Mucosa of stomach (tissue), 1 donor: ENCODE data around the gene TLE4.
A peak's percentile ranks its signal among the peaks of the same experiment; 100 is the strongest.

Experiments used
- H3K27me3 ChIP-seq: one replicate; pipeline ENCODE4 v1.7.0; 2013; ENCODE audit warnings: mild to moderate bottlenecking, low read length; ENCODE audit not compliant: control insufficient read depth, insufficient read depth
- H3K36me3 ChIP-seq: one replicate; pipeline ENCODE4 v1.7.0; 2013; ENCODE audit warnings: low read length; ENCODE audit not compliant: control insufficient read depth, insufficient read depth
- H3K4me1 ChIP-seq: one replicate; pipeline ENCODE4 v1.7.0; 2013; ENCODE audit warnings: mild to moderate bottlenecking, low read length; ENCODE audit not compliant: control insufficient read depth, insufficient read depth
- H3K4me3 ChIP-seq: one replicate; pipeline ENCODE4 v1.7.0; 2013; ENCODE audit warnings: low read length
- H3K9ac ChIP-seq: one replicate; pipeline ENCODE4 v1.7.0; 2013; ENCODE audit warnings: mild to moderate bottlenecking, low read length, moderate library complexity
- H3K9me3 ChIP-seq: one replicate; pipeline ENCODE4 v1.7.0; 2013; ENCODE audit warnings: mild to moderate bottlenecking, low read length, moderate library complexity; ENCODE audit not compliant: control insufficient read depth
- donor health status: Pancreatic carcinoma.

TLE4 gene

GRCh38 chr9:79559495-79560181 is 12.1 kb upstream of the TLE4 start:
- H3K9me3 ChIP-seq = no peaks in the 10 kb centered on the region
- peaks cover 22% of the 10 kb centered on the region for H3K27me3 ChIP-seq
- H3K9ac ChIP-seq = no peak overlapping the region
- no peaks in the 10 kb centered on the region for H3K36me3 ChIP-seq
- no peak overlapping the region for H3K4me3 ChIP-seq
- H3K4me1 ChIP-seq = peaks cover 4% of the 10 kb centered on the region

GRCh38 chr9:79562749-79563386 is 8.9 kb upstream of the TLE4 start:
- Histone ChIP-seq H3K27me3 (peaks cover 32% of the 10 kb centered on the region), H3K4me3 (no peak overlapping the region), H3K9ac (no peak overlapping the region), H3K9me3 (peaks cover 5% of the 10 kb centered on the region), H3K36me3 (no peaks in the 10 kb centered on the region), H3K4me1 (peaks cover 4% of the 10 kb centered on the region)

GRCh38 chr9:79564105-79564504 is 7.7 kb upstream of the TLE4 start:
- H3K36me3 ChIP-seq = no peaks in the 10 kb centered on the region
- H3K27me3 ChIP-seq = peaks cover 32% of the 10 kb centered on the region
- H3K4me3 ChIP-seq = no peak overlapping the region
- no peak overlapping the region for H3K9ac ChIP-seq
- H3K9me3 ChIP-seq = peaks cover 5% of the 10 kb centered on the region
- H3K4me1 ChIP-seq = peaks cover 4% of the 10 kb centered on the region

DNA sequence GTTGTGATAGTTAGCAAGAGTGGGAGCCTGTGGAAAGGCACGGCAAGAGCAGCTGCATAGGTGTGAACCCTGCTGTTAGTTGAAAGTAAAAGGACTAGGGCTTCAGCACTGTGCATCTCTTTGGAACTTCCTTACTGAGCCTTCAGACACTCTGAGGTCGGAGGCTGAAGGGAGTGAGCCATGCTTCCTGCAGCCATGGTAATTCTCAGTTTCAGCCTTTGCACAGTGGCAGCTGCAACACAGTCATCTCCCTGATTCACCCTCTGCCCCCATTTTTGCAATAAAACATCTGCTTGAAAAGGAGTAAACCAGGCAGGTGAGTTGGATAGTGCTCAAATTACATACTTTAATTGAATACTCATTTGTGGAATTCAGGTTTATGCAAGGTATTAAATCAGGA is 6.5 kb upstream of the TLE4 start:
- no peak overlapping the region for H3K4me3 ChIP-seq
- H3K9ac ChIP-seq = no peak overlapping the region
- peaks cover 3% of the 10 kb centered on the region for H3K4me1 ChIP-seq

GRCh38 chr9:79567671-79568098 is 4.1 kb upstream of the TLE4 start:
- Histone ChIP-seq H3K36me3 (no peaks in the 10 kb centered on the region), H3K4me1 (peaks cover 6% of the 10 kb centered on the region), H3K9me3 (peaks cover 5% of the 10 kb centered on the region), H3K27me3 (peaks cover 39% of the 10 kb centered on the region), H3K9ac (no peak overlapping the region), H3K4me3 (no peak overlapping the region)

More for the DNA sequence above, 6.5 kb upstream of the TLE4 start:
- no peaks in the 10 kb centered on the region for H3K36me3 ChIP-seq
- H3K9me3 ChIP-seq = peaks cover 5% of the 10 kb centered on the region
- H3K27me3 ChIP-seq = peaks cover 38% of the 10 kb centered on the region

DNA sequence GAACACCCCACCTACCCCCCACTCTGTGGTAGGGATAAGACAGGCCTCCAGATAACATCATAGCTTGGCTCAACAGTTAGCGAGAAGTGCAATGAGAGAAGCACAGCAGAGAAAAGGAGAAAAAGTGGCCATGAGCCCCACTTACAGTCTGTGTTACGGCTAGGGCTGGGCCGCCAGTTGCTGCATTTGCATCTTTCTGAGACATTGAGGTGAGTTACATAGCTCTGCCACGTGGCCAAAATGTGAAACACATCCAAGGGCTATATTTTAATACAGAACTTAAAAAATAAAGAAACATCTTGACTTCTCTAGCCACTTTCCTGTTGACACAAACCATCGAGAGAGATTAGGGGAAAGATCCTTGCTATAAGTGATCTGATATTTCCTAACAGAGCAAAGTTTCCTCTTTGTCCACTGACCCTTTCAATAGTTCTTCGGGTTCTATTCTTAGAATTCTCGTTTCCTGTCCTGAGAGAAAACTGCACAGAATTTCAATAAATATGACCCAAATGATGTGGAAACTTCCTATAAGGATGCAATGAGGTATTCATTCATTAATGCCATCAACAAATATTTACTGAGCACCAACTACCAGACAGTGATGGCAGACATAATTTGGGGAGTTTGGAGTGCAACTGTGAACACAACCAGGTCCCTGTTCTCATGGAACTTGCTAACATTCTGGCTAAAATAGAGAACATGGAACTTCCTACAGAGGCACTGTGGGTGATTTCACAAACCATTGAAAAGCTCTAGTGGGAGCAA is 3.2 kb upstream of the TLE4 start:
- Histone ChIP-seq H3K9ac (no peak overlapping the region), H3K36me3 (no peaks in the 10 kb centered on the region), H3K4me3 (no peak overlapping the region), H3K9me3 (peaks cover 5% of the 10 kb centered on the region), H3K27me3 (peaks cover 31% of the 10 kb centered on the region), H3K4me1 (peaks cover 6% of the 10 kb centered on the region)

GRCh38 chr9:79569814-79570447 is 1.8 kb upstream of the TLE4 start:
- H3K9ac ChIP-seq = peak overlapping the region; percentile 68
- H3K36me3 ChIP-seq = no peaks in the 10 kb centered on the region
- H3K4me3 ChIP-seq = no peak overlapping the region
- H3K9me3 ChIP-seq = peaks cover 5% of the 10 kb centered on the region
- peaks cover 25% of the 10 kb centered on the region for H3K27me3 ChIP-seq
- H3K4me1 ChIP-seq = peaks cover 6% of the 10 kb centered on the region

DNA sequence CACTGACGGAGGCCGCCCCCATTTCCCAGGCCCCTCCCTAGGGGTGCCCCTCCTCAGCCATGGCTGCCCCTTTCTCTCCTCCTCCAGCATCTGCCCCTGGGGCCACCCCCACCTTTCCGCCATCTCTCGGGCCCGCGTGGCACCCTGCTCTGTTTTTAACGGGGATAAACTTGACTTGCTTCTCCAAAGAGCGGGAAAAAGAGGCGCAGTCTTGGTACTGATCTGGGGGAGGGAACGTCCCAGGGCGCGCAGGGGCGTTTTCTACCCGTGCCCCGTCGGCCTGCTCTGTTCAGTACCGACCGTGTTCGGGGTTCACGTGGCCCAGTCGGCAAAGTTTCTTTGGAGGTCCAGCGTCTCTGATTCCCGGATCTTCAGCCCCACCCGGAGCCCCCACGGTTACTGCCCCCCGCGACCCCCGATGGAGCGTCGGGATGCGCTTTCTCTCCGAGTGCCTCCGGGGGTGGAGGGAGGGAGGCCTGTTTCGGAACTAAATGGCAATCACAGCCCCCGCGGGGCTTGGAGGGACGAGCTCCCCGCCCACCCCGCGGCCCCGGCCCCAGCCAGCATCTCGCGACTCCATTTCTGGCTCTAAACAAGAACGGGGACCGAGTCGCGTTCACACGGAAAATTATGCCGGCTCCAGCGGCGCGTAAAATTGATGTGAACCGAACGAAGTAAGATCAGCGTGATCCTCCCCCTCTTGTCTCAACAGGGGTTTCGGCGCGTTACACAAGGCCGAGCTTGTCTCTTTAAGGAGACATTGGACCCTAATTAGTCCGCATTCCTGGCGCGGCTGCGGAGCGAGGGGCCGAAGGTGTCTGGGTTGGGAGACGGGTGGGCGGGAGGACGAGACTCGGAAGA is 1.1 kb upstream of the TLE4 start:
- Histone ChIP-seq H3K36me3 (no peaks in the 10 kb centered on the region), H3K4me1 (peaks cover 9% of the 10 kb centered on the region), H3K27me3 (peaks cover 19% of the 10 kb centered on the region), H3K4me3 (peak overlapping the region; percentile 67), H3K9me3 (peaks cover 5% of the 10 kb centered on the region), H3K9ac (peak overlapping the region; percentile 68)

DNA sequence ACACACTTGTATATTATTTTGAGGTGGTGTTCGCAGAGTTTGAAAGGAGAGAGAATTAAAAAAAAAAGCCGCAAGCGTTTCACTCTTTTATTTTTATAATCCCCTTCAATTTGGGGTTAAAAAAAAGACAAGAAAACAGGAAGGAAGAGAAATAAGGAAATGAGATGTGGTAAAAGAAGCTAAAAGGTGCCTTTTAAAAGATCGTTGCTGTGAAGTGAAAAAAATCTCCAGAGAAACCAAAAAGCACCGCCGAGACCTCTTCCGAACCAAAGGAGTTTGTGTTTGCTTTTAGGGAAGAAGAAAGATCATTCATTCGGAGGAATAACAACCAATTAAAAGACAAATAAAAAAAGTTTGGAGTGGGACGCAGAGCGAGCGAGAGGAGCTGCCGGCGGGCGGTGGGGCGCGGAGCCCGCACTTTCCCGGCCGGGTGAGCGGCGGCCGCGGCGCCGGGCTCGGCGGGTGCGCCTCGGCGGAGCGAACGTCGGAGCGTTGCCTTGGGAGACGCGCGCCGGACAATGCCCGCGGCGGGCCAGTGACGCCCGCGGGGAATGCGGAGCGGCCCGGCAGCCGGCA is 355 bp downstream of the TLE4 start:
- peaks cover 11% of the 10 kb centered on the region for H3K4me1 ChIP-seq
- H3K36me3 ChIP-seq = no peaks in the 10 kb centered on the region
- H3K9me3 ChIP-seq = peaks cover 5% of the 10 kb centered on the region
- H3K4me3 ChIP-seq = peak overlapping the region; percentile 56
- peaks cover 11% of the 10 kb centered on the region for H3K27me3 ChIP-seq
- H3K9ac ChIP-seq = peak overlapping the region; percentile 91

DNA sequence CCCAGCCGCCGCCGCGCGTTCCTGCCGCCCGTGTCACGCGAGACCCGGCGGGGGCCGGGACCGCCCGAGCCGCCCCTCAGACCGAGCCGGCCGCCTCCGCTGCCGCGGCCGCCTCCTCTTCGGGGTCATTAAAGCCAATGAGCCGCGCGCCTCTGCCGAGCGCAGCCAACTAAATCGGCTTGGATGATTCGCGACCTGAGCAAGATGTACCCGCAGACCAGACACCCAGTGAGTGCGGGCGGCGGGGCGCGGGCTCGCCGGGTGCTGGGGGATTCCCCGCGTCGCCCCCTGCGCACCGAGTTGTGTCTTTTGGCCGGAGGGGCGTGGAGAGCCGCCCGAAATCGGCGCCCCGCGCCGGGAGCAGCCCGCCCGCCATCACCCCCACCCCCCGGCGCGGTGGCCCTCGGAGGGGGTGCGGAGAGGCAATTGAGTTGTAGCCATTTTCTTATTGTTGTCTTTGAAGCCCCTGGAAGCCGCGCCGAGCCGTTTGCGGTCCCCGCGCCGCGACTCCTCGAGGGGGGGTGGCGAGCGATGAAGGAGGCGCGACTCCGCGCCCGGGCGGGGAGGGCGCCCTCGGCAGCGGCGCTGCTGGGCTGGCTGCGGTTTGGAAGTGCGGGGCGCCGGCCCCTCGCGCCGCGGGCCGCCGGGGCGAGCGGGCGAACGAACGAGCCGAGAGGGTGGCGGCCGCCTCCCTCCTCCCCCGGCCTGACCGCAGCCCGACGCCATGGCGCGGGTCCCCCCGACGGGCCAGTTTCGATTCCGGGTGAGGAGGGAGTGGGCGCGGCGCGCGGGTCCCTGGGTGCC is 1.0 kb downstream of the TLE4 start:
- H3K27me3 ChIP-seq = peaks cover 11% of the 10 kb centered on the region
- H3K4me3 ChIP-seq = peak overlapping the region; percentile 61
- peaks cover 1% of the 10 kb centered on the region for H3K9me3 ChIP-seq
- H3K36me3 ChIP-seq = no peaks in the 10 kb centered on the region
- H3K9ac ChIP-seq = peak overlapping the region; percentile 91
- peaks cover 11% of the 10 kb centered on the region for H3K4me1 ChIP-seq
